K562 (cell line): ENCODE data around the gene ADGRD1. TPM values are rescaled to one million over a fixed set of nuclear protein-coding genes. Genes with fewer than 3 reads are reported as not detected.

Source experiments
- BHLHE40 ChIP-seq: IDR thresholded peaks from 2 replicates; pipeline ENCODE4 v1.6.1; 2011; ENCODE audit warnings: low read length, improper control_type of control experiment
- CEBPZ ChIP-seq: fragments of 150-350 bp; IDR thresholded peaks from 2 replicates; pipeline ENCODE4 v1.6.1; 2014; ENCODE audit warnings: low read depth, mild to moderate bottlenecking, low read length, borderline replicate concordance
- CHD4 ChIP-seq: fragments of 200-600 bp; sonication (generic); IDR thresholded peaks from 3 replicates; pipeline ENCODE4 v1.6.1; 2012; ENCODE audit warnings: low read depth, mild to moderate bottlenecking, mixed read lengths, low read length, inconsistent platforms; ENCODE audit not compliant: insufficient read depth, insufficient replicate concordance, poor library complexity, severe bottlenecking
- HMG20B ChIP-seq: fragments of 250-450 bp; sonication (Bioruptor Pico); IDR thresholded peaks from 2 replicates; pipeline ENCODE4 v1.5.0; 2021; ENCODE audit warnings: mild to moderate bottlenecking
- LARP7 ChIP-seq: fragments of 450-650 bp; IDR thresholded peaks from 2 replicates; pipeline ENCODE4 v1.6.1; 2016
- RREB1 ChIP-seq: fragments of 250-450 bp; sonication (Bioruptor Pico); IDR thresholded peaks from 2 replicates; pipeline ENCODE4 v1.4.0; 2020
- SRSF9 ChIP-seq: fragments of 200-400 bp; formaldehyde crosslinking; IDR thresholded peaks from 2 replicates; pipeline ENCODE4 v1.6.1; 2017; ENCODE audit warnings: low read depth, low read length, borderline replicate concordance
- polyA plus RNA-seq, 8 experiments: library from polyadenylated mRNA; depleted of rRNA in 4 of 8; stranded (reverse) in 5 of 8; unstranded in 3 of 8; fragments of >200 nt; fragmentation: Nextera tagmentation in 2 of 8; fragmentation: Illumina TruSeq in 1 of 8; extraction: Ambion mirVana in 2 of 8; extraction: Trizol in 1 of 8; gene quantifications; 2 replicates each; pipeline versions ENCODE4 v1.2.1 to v1.2.3, GENCODE V29; 2011 to 2014; ENCODE audit warnings: inconsistent platforms in 1 of 8, missing spikeins in 1 of 8
- total RNA-seq, 7 experiments: library from RNA; depleted of rRNA in 6 of 7; stranded (reverse); fragments of >200 nt in 6 of 7; fragmentation: Illumina TruSeq in 2 of 7; extraction: Trizol in 2 of 7; gene quantifications; 2 replicates each; pipeline versions ENCODE4 v1.2.1 to v1.2.3, GENCODE V29; 2011 to 2021; ENCODE audit warnings: low replicate concordance in 1 of 7
- TF ChIP-seq, protein P1 (sequence below), 2 experiments: IDR thresholded peaks; 2 replicates each; pipeline ENCODE4 v1.6.1; 2011; ENCODE audit warnings: borderline replicate concordance in 1 of 2, control low read depth in 1 of 2, low read depth in 1 of 2, low read length in 1 of 2, mild to moderate bottlenecking in 1 of 2, mixed read lengths in 1 of 2, moderate library complexity in 1 of 2; ENCODE audit not compliant: insufficient read depth in 1 of 2, insufficient read length in 1 of 2, poor library complexity in 1 of 2, severe bottlenecking in 1 of 2; ENCODE audit errors: extremely low read depth in 1 of 2

ADGRD1 gene
- total and polyA plus RNA-seq, 9 of the 15 experiments (the other 6 are each of a cell fraction or from before 2014, with no cell fraction given) = 1.7 to 11.7 (median 3.3) TPM

GRCh38 chr12:131140069-131140435 is 186.3 kb downstream of the ADGRD1 start (continued):
- no peak for TF ChIP-seq CEBPZ
- TF ChIP-seq CHD4 = no peak
- TF ChIP-seq, protein P1, sequence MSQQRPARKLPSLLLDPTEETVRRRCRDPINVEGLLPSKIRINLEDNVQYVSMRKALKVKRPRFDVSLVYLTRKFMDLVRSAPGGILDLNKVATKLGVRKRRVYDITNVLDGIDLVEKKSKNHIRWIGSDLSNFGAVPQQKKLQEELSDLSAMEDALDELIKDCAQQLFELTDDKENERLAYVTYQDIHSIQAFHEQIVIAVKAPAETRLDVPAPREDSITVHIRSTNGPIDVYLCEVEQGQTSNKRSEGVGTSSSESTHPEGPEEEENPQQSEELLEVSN (IDR thresholded peaks at IDR 0.05; ENCODE audit: borderline replicate concordance in 1 of 2, extremely low read depth in 1 of 2, insufficient read depth in 1 of 2, insufficient read length in 1 of 2, low read depth in 1 of 2, low read length in 1 of 2, poor library complexity in 1 of 2, severe bottlenecking in 1 of 2) = no peak
- TF ChIP-seq RREB1 (CRISPR knock-in tag) = no peak
- no peak for TF ChIP-seq BHLHE40
- TF ChIP-seq LARP7 = no peak
- no peak for TF ChIP-seq SRSF9
- TF ChIP-seq HMG20B (CRISPR knock-in tag) = no peak
- TF ChIP-seq, all 486 proteins: peak for 0
